PFSK-1 (cell line): Measurements from ENCODE around the gene RERE.

ENCODE experiments used
- FOXP2 ChIP-seq: optimal IDR thresholded peaks from 2 replicates; pipeline ENCODE3; 2011; ENCODE audit warnings: borderline replicate concordance, control low read depth, inconsistent platforms; ENCODE audit not compliant: insufficient read depth; ENCODE audit errors: extremely low read length, extremely low read depth
- POLR2AphosphoS5 ChIP-seq: IDR thresholded peaks from 2 replicates; pipeline ENCODE4 v1.6.1; 2012; ENCODE audit warnings: low read depth, mild to moderate bottlenecking, control low read depth, low read length, moderate library complexity
- SIN3A ChIP-seq: IDR thresholded peaks from 2 replicates; pipeline ENCODE4 v1.6.1; 2012; ENCODE audit warnings: mild to moderate bottlenecking, low read length, moderate library complexity, borderline replicate concordance; ENCODE audit not compliant: insufficient read depth
- TAF1 ChIP-seq: IDR thresholded peaks from 2 replicates; pipeline ENCODE4 v1.6.1; 2012; ENCODE audit warnings: low read length, control low read depth, borderline replicate concordance; ENCODE audit not compliant: insufficient read depth
- TF ChIP-seq, protein P1 (sequence below), 2 experiments: IDR thresholded peaks; 2 replicates each; pipeline versions ENCODE4 v1.6.1 to v1.8.0; 2011 to 2012; ENCODE audit warnings: low read depth in 2 of 2, low read length in 2 of 2, control low read depth in 1 of 2, inconsistent platforms in 1 of 2, mild to moderate bottlenecking in 1 of 2, moderate library complexity in 1 of 2; ENCODE audit not compliant: insufficient read depth in 1 of 2

RERE gene

GRCh38 chr1:8571200-8571984 is 246.0 kb downstream of the RERE start:
- no peak for TF ChIP-seq TAF1
- no peak for TF ChIP-seq FOXP2
- TF ChIP-seq SIN3A, result no peak
- TF ChIP-seq, protein P1, sequence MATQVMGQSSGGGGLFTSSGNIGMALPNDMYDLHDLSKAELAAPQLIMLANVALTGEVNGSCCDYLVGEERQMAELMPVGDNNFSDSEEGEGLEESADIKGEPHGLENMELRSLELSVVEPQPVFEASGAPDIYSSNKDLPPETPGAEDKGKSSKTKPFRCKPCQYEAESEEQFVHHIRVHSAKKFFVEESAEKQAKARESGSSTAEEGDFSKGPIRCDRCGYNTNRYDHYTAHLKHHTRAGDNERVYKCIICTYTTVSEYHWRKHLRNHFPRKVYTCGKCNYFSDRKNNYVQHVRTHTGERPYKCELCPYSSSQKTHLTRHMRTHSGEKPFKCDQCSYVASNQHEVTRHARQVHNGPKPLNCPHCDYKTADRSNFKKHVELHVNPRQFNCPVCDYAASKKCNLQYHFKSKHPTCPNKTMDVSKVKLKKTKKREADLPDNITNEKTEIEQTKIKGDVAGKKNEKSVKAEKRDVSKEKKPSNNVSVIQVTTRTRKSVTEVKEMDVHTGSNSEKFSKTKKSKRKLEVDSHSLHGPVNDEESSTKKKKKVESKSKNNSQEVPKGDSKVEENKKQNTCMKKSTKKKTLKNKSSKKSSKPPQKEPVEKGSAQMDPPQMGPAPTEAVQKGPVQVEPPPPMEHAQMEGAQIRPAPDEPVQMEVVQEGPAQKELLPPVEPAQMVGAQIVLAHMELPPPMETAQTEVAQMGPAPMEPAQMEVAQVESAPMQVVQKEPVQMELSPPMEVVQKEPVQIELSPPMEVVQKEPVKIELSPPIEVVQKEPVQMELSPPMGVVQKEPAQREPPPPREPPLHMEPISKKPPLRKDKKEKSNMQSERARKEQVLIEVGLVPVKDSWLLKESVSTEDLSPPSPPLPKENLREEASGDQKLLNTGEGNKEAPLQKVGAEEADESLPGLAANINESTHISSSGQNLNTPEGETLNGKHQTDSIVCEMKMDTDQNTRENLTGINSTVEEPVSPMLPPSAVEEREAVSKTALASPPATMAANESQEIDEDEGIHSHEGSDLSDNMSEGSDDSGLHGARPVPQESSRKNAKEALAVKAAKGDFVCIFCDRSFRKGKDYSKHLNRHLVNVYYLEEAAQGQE (IDR thresholded peaks at IDR 0.05; ENCODE audit: insufficient read depth in 1 of 2, low read depth in 2 of 2, low read length in 2 of 2), result no peak
- no peak for TF ChIP-seq POLR2AphosphoS5

- no peak for TF ChIP-seq POLR2AphosphoS5
- TF ChIP-seq, protein P1 (IDR thresholded peaks at IDR 0.05; ENCODE audit: insufficient read depth in 1 of 2, low read depth in 2 of 2, low read length in 2 of 2), result no peak
These were observed 247.0 kb downstream of the RERE start for GRCh38 chr1:8570465-8570864.

DNA sequence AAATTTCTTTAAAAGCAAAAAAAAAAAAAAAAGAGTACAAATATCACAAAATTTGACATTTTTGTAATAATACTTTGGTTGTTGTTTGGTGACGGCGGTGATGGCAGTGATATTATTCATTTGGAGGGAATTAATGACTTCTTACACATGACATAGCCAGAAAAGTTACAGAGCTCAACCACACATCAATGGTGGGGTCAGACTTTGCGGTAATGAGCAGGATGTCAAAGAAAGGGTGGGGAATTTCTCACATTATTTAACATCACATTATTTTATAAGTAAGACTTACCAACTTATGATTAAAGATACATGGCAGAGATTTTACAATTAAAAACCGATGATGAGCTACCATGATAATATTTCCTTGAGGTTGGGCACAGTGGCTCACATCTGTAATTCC is 248.2 kb downstream of the RERE start:
- TF ChIP-seq TAF1 (no peak), POLR2AphosphoS5 (no peak), FOXP2 (no peak), SIN3A (no peak)
- TF ChIP-seq, protein P1 (IDR thresholded peaks at IDR 0.05; ENCODE audit: insufficient read depth in 1 of 2, low read depth in 2 of 2, low read length in 2 of 2), result no peak

DNA sequence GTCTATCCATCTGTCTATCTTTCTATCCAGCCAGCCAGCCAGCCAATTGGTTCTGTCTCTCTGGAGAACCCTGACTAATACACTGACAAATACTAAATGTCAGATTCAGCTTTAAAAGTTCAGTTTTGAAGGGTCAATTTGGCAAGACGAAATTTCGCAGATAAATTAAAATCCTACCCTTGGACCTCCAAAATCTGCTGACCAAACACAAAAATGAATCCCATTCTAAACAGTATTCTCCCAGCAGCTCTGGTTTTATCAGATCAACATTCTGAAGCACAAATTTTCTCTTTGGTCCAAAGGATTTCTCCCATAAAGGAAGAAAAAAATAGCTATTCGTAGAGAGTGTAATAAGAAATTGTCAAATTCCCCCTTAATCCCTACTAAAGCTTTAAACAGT is 248.6 kb downstream of the RERE start:
- no peak for TF ChIP-seq FOXP2
- TF ChIP-seq, protein P1 (IDR thresholded peaks at IDR 0.05; ENCODE audit: insufficient read depth in 1 of 2, low read depth in 2 of 2, low read length in 2 of 2), result no peak
- TF ChIP-seq SIN3A, result no peak
- TF ChIP-seq TAF1, result no peak
- TF ChIP-seq POLR2AphosphoS5, result no peak

GRCh38 chr1:8567146-8567545 is 250.3 kb downstream of the RERE start:
- TF ChIP-seq POLR2AphosphoS5, result no peak
